Loucy (cell line): ENCODE measurements around the gene TXNRD2.

Experiments
- H2AFZ ChIP-seq: fragments of 200-600 bp; sonication (generic); 2 replicates; pipeline ENCODE4 v1.6.0; 2016; ENCODE audit warnings: antibody characterized with exemption, mild to moderate bottlenecking, low read length, moderate library complexity
- H3F3A ChIP-seq: fragments of 200-600 bp; 2 replicates; pipeline ENCODE4 v1.6.0; 2016; ENCODE audit warnings: antibody characterized with exemption, low read depth, mild to moderate bottlenecking
- H3K27me3 ChIP-seq: fragments of 200-600 bp; sonication (generic); 2 replicates; pipeline ENCODE4 v1.6.1; 2014; ENCODE audit warnings: low read length, mild to moderate bottlenecking; ENCODE audit not compliant: insufficient read depth, poor library complexity, severe bottlenecking
- H3K36me3 ChIP-seq: fragments of 200-600 bp; sonication (generic); 2 replicates; pipeline ENCODE4 v1.6.1; 2016; ENCODE audit warnings: low read length; ENCODE audit not compliant: insufficient read depth
- H3K4me1 ChIP-seq: fragments of 200-600 bp; sonication (generic); 2 replicates; pipeline ENCODE4 v1.5.1; 2014; ENCODE audit warnings: low read length, mild to moderate bottlenecking; ENCODE audit not compliant: insufficient read depth, poor library complexity, severe bottlenecking
- H3K4me2 ChIP-seq: fragments of 200-600 bp; sonication (generic); 2 replicates; pipeline ENCODE4 v1.6.0; 2014; ENCODE audit warnings: antibody characterized with exemption, low read length, low read depth, mild to moderate bottlenecking; ENCODE audit not compliant: poor library complexity, severe bottlenecking
- H3K4me3 ChIP-seq: fragments of 200-600 bp; sonication (generic); 2 replicates; pipeline ENCODE4 v1.5.1; 2014; ENCODE audit warnings: low read length, mild to moderate bottlenecking, mixed read lengths; ENCODE audit not compliant: poor library complexity, severe bottlenecking
- H3K79me2 ChIP-seq: fragments of 200-600 bp; sonication (generic); 2 replicates; pipeline ENCODE4 v1.6.1; 2014; ENCODE audit warnings: low read length; ENCODE audit not compliant: insufficient read depth
- H3K9ac ChIP-seq: fragments of 200-600 bp; sonication (generic); 2 replicates; pipeline ENCODE4 v1.6.0; 2014; ENCODE audit warnings: mild to moderate bottlenecking, low read depth, low read length, moderate library complexity; ENCODE audit not compliant: poor library complexity, severe bottlenecking
- H3K9me2 ChIP-seq: fragments of 200-600 bp; sonication (generic); replicated peaks from 2 replicates; pipeline ENCODE4 v1.6.1; 2016; ENCODE audit warnings: low read depth, low read length, mixed read lengths
- H3K9me3 ChIP-seq: fragments of 200-600 bp; sonication (generic); 2 replicates; pipeline ENCODE4 v1.6.1; 2014; ENCODE audit warnings: mild to moderate bottlenecking, antibody characterized with exemption, low read length, low read depth; ENCODE audit not compliant: insufficient read depth
- H4K20me1 ChIP-seq: fragments of 200-600 bp; sonication (generic); 2 replicates; pipeline ENCODE4 v1.6.0; 2014; ENCODE audit warnings: antibody characterized with exemption, low read length, mild to moderate bottlenecking; ENCODE audit not compliant: insufficient read depth, poor library complexity, severe bottlenecking
- CTCF ChIP-seq: fragments of 200-600 bp; sonication (generic); conservative IDR thresholded peaks from 2 replicates; pipeline ENCODE4 v1.5.1; 2014; ENCODE audit warnings: mild to moderate bottlenecking, antibody characterized with exemption, low read length
- EZH2phosphoT487 ChIP-seq: fragments of 200-600 bp; IDR thresholded peaks from 2 replicates; pipeline ENCODE4 v1.6.1; 2018; ENCODE audit warnings: antibody characterized with exemption, mild to moderate bottlenecking, moderate library complexity, borderline replicate concordance

The TXNRD2 gene

GRCh38 chr22:19846620-19847344 lies 94.8 kb downstream of the TXNRD2 start:
- H3K4me1 ChIP-seq = peaks cover 27% of the 10 kb centered on the region
- TF ChIP-seq CTCF (no peak), EZH2phosphoT487 (no peak)
- H3K9me2 ChIP-seq = no peaks in the 10 kb centered on the region
- H3K4me3 ChIP-seq = no peak overlapping the region
- peaks cover 17% of the 10 kb centered on the region; the same call in 1 of the 2 replicates for H3K36me3 ChIP-seq
- H3K79me2 ChIP-seq = peaks cover 45% of the 10 kb centered on the region
- no peak overlapping the region for H3K9ac ChIP-seq
- peaks cover 18% of the 10 kb centered on the region for H4K20me1 ChIP-seq
- H3K27me3 ChIP-seq = no peaks in the 10 kb centered on the region
- no peak overlapping the region for H3K4me2 ChIP-seq
- H3F3A ChIP-seq = no peaks in the 10 kb centered on the region
- H3K9me3 ChIP-seq = no peaks in the 10 kb centered on the region
- no peak overlapping the region for H2AFZ ChIP-seq

- Histone ChIP-seq H3K9me3 (no peaks in the 10 kb centered on the region), H3K4me2 (no peak overlapping the region), H3K36me3 (peaks cover 3% of the 10 kb centered on the region; the same call in 1 of the 2 replicates), H3F3A (no peaks in the 10 kb centered on the region), H3K79me2 (peaks cover 29% of the 10 kb centered on the region; the same call in 1 of the 2 replicates), H3K9me2 (no peaks in the 10 kb centered on the region), H3K27me3 (no peaks in the 10 kb centered on the region), H3K4me3 (no peak overlapping the region), H4K20me1 (peaks cover 5% of the 10 kb centered on the region), H3K4me1 (peaks cover 21% of the 10 kb centered on the region), H2AFZ (no peak overlapping the region), H3K9ac (no peak overlapping the region)
- TF ChIP-seq EZH2phosphoT487 (no peak), CTCF (no peak)
These were observed 96.4 kb downstream of the TXNRD2 start for GRCh38 chr22:19845054-19845722.

GRCh38 chr22:19844377-19845053 lies 97.1 kb downstream of the TXNRD2 start:
- H3K9me2 ChIP-seq = no peaks in the 10 kb centered on the region
- H3K9me3 ChIP-seq = no peaks in the 10 kb centered on the region
- no peak overlapping the region for H3K4me3 ChIP-seq
- no peak overlapping the region for H3K4me2 ChIP-seq
- no peak overlapping the region for H3K9ac ChIP-seq
- no peaks in the 10 kb centered on the region for H3K36me3 ChIP-seq
- no peak overlapping the region for H2AFZ ChIP-seq
- TF ChIP-seq EZH2phosphoT487 (no peak), CTCF (no peak)
- H3K79me2 ChIP-seq = peaks cover 22% of the 10 kb centered on the region; the same call in 1 of the 2 replicates
- H3K27me3 ChIP-seq = no peaks in the 10 kb centered on the region
- H4K20me1 ChIP-seq = no peaks in the 10 kb centered on the region
- H3F3A ChIP-seq = no peaks in the 10 kb centered on the region
- peaks cover 21% of the 10 kb centered on the region for H3K4me1 ChIP-seq
